K562 (cell line): Measurements from ENCODE around the gene KLHL22. TPM values are rescaled to one million over a fixed set of nuclear protein-coding genes. Genes with fewer than 3 reads are reported as not detected.
A peak's percentile ranks its signal among the peaks of the same experiment; 100 is the strongest.

Experiments
- ATF1 ChIP-seq, 2 experiments: fragments of 450-650 bp in 1 of 2; IDR thresholded peaks; 2 replicates each; pipeline ENCODE4 v1.6.1; 2016; ENCODE audit warnings: missing compliant biosample characterization in 1 of 2, missing genetic modification characterization in 1 of 2
- ATF2 ChIP-seq: sonication (generic); formaldehyde crosslinking; IDR thresholded peaks from 2 replicates; pipeline ENCODE4 v1.8.1; 2022; ENCODE audit warnings: missing genetic modification reagents
- MTA3 ChIP-seq: fragments of 450-650 bp; formaldehyde crosslinking; IDR thresholded peaks from 2 replicates; pipeline ENCODE4 v1.6.1; 2017; ENCODE audit warnings: mild to moderate bottlenecking, borderline replicate concordance
- PRDM10 ChIP-seq: fragments of 450-650 bp; IDR thresholded peaks from 2 replicates; pipeline ENCODE4 v1.6.1; 2018; ENCODE audit not compliant: partially characterized antibody
- RBBP5 ChIP-seq: fragments of 200-600 bp; sonication (generic); IDR thresholded peaks from 2 replicates; pipeline ENCODE4 v1.6.1; 2012; ENCODE audit warnings: borderline replicate concordance, mild to moderate bottlenecking, low read length, control low read depth, inconsistent platforms; ENCODE audit not compliant: insufficient read depth, poor library complexity, severe bottlenecking
- REST ChIP-seq, 2 experiments: fragments of 450-650 bp; formaldehyde crosslinking in 1 of 2; IDR thresholded peaks; 2 replicates each; pipeline versions ENCODE4 v1.4.0 to v1.6.1; 2014 to 2020; ENCODE audit warnings: mild to moderate bottlenecking in 2 of 2, borderline replicate concordance in 1 of 2, low read depth in 1 of 2
- ZKSCAN8 ChIP-seq: fragments of 200-800 bp; sonication (Bioruptor generic); IDR thresholded peaks from 2 replicates; pipeline ENCODE4 v1.6.1; 2016; ENCODE audit warnings: missing genetic modification characterization, missing compliant biosample characterization
- ZNF263 ChIP-seq: sonication (generic); formaldehyde crosslinking; IDR thresholded peaks from 2 replicates; pipeline ENCODE4 v1.8.0; 2022; ENCODE audit warnings: mild to moderate bottlenecking, missing genetic modification reagents, borderline replicate concordance
- ZNF707 ChIP-seq: fragments of 250-450 bp; sonication (Bioruptor Pico); conservative IDR thresholded peaks from 2 replicates; pipeline ENCODE4 v1.8.0; 2022; ENCODE audit warnings: inconsistent platforms, mild to moderate bottlenecking, moderate library complexity
- polyA plus RNA-seq, 8 experiments: library from polyadenylated mRNA; depleted of rRNA in 4 of 8; stranded (reverse) in 5 of 8; unstranded in 3 of 8; fragments of >200 nt; fragmentation: Nextera tagmentation in 2 of 8; fragmentation: Illumina TruSeq in 1 of 8; extraction: Ambion mirVana in 2 of 8; extraction: Trizol in 1 of 8; gene quantifications; 2 replicates each; pipeline versions ENCODE4 v1.2.1 to v1.2.3, GENCODE V29; 2011 to 2014; ENCODE audit warnings: inconsistent platforms in 1 of 8, missing spikeins in 1 of 8
- total RNA-seq, 7 experiments: library from RNA; depleted of rRNA in 6 of 7; stranded (reverse); fragments of >200 nt in 6 of 7; fragmentation: Illumina TruSeq in 2 of 7; extraction: Trizol in 2 of 7; gene quantifications; 2 replicates each; pipeline versions ENCODE4 v1.2.1 to v1.2.3, GENCODE V29; 2011 to 2021; ENCODE audit warnings: low replicate concordance in 1 of 7

The KLHL22 gene
- total and polyA plus RNA-seq, 9 of the 15 experiments (the other 6 are each of a cell fraction or from before 2014, with no cell fraction given) = 1.3 to 25.6 (median 15.2) TPM

GRCh38 chr22:20523086-20523983 lies 27.7 kb upstream of the KLHL22 start (continued):
- TF ChIP-seq REST (IDR thresholded peaks at IDR 0.05; ENCODE audit: borderline replicate concordance) (no peak), REST (CRISPR knock-in tag; IDR thresholded peaks at IDR 0.05; ENCODE audit: low read depth) (peak; percentile 77; the same call in 1 of the 2 replicates), RBBP5 (peak; percentile 53), ZNF707 (CRISPR knock-in tag) (no peak), PRDM10 (no peak), MTA3 (no peak), ZKSCAN8 (CRISPR knock-in tag) (peak; percentile 49; the same call in 1 of the 2 replicates), ATF1 (CRISPR knock-in tag; IDR thresholded peaks at IDR 0.05) (no peak), ATF1 (tag; IDR thresholded peaks at IDR 0.05) (peak; percentile 72), ZNF263 (CRISPR knock-in tag) (no peak), ATF2 (CRISPR knock-in tag) (no peak)
